ENCODE data around the gene CNR1.
"Not testable (repeated sequence)": the region's sequence is repeated elsewhere in the genome, so short reads cannot be mapped to it uniquely, and the experiment has no call there.

Gene CNR1

DNA sequence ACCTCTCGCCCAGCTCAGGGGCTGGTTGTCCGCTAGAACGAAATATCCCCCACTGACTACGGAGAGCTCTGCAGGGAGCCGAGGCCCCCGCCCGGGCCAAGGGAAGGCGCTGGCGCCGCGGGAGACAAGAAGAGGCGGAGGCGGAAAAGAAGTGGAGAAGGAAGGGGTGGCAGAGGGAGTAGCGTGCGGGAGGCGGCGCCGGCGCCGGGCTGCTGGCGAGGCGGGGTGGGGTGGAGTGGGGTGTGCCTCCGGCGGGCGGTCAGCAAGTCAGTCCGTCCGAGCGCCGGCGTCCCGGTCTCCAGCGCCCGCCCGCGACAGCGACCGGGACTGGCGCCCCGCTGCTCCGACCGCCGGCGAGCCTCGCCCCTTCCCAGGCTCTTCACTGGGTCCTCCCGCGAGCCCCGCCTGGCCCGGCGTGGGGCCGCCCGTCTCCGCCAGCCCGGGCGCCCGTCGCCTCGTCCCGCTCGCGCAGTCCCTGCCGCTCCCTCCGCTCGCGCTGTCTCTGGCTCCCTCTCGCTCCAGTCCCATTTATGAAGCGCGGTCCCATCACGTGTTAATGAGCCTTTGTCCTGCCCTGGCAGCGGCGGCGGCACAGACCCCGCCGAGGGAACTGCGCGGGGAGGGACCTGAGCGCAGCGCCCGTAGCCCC, at the start of gene CNR1:
TSS of gene CNR1 (minus strand) at position 504 of the 649 bp plus-strand sequence. CDS start 21,073 bp downstream, outside the sequence.
- no peak for DNase-seq

- no peak for DNase-seq
Observed at GRCh38 chr6:88211446-88211845, 45.3 kb upstream of the CNR1 start.

DNA sequence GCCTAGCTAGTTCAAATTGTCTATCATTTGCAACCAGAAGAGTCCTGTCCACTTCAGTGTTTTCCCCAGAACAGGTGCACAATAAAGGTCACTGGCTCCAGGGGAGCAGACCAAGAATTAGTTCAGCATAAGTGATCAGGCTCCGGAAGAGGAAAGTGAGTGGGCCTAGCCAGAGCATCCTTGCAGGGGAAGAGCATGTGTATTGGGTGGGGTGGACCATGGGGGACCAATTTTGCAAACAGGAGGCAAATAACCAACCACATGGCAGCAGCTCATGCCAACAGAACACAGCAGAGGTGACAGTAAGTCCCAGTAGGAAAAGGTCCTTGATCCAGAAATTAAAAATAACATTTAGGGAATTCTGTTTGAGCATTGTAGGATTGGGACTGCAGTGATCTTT, 43.2 kb upstream of the CNR1 start:
- DNase-seq = no peak

DNA sequence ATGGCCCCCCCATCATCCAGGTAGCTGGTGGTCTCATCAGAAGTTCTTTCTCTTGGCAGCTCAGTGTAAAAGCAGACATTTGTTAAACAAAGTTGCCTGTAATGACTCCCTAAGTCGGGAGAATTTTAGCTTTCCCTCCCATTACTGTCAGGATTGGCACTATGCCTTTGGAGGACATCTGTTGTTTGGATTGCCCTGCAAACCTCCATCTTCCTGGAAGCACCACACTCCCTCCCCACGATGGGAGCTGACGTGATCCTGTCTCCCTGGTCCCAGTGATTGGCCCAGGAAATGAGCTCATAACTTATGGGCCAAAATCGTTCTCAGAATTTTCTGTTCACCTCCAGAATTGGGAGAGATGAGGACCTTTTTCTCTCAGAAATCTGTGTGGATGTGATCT, 42.6 kb upstream of the CNR1 start:
- no peak for DNase-seq

GRCh38 chr6:88201734-88202133, 35.6 kb upstream of the CNR1 start:
- DNase-seq = not testable (repeated sequence)

GRCh38 chr6:88184921-88185320, 18.8 kb upstream of the CNR1 start:
- no peak for DNase-seq

DNA sequence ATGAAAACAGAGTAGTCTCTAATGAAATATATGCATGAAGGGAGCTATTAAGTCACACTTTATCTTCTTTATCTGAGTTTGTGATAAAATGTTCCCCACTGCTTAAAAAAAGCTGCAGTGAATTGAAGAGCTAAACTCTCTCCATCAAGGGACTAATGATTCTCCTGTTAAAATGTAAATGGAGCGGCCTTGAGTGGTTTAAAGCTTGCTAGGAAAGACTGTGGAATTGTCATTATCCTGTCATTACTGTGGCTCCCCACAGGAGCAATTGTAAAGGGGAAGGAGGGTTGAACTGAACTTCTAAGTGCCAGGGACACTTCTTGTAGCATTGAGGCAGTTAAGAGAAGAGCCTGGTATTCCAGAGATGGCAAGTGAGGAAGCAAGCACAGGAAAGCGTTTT, 17.3 kb upstream of the CNR1 start:
- DNase-seq = no peak

DNA sequence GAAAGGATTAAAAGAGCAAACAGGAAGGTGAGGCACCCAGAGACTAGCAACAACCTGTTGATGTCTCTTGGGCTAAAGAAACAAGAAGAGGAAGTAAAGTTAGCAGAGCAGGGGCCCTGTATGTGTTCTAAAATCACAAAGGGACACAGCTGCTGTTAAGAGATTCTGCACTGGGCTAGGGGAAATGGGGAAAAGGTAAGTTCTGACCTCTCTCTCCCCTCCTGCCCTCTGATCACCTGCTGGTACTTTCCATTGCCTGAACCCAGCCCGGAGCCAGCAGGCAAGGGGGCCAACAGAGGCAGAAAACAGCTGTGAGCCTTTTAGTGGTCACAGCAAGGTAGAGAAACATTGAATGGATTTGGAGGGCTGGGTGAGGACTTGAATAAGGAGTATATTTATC, 13.5 kb upstream of the CNR1 start:
- no peak for DNase-seq

GRCh38 chr6:88177961-88178464, 11.9 kb upstream of the CNR1 start:
- no peak for DNase-seq

- DNase-seq = no peak
Observed at GRCh38 chr6:88174906-88175305, 8.8 kb upstream of the CNR1 start.

GRCh38 chr6:88171312-88171711, 5.2 kb upstream of the CNR1 start:
- no peak for DNase-seq

DNA sequence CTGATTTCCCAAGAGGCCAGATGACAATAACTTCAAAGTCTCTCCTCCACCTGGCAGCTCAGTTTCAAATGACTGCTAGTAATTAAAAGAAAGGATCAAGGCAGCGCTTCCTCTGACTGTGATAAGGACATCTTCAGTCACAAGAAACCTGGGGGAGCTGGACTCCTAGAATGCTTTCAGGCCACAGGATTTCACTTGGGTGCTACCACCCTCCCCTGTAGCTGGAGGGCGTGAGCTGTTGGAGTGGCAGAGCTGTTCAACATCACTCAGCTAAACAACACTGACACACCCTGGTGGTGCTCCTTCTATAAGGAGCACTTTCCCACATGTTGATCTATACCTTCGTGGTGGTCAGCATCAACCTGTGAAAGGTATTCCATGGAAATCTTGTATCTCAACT, 2.2 kb upstream of the CNR1 start:
- DNase-seq = no peak

DNA sequence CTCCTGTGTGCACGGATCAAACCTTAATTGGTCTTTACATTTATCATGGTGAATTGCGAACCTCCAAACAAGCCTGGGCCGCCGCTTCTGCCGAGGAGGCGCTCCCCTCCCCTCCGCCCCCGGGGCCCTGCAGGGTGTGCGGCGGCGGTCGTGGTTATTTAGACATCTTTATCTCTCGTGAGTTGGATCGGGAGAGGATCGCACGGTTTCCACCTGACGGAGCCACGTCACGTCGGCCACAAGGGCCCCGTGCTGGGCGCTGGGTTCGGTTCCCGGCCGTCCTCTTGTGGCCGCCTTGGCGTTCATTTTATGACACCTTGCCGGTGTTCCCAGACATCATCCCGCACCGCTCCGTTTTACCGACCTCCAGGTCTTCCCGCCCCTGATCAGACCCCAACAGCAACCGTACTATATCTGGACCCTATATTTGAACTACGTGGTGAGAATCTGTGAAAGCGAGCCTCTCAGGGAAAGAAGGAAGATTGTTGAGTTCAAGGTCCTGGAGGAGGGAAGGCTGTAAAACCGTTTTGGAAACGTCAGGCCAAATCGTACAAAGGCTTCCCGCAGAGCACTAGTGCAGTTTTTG, 1.3 kb upstream of the CNR1 start:
- DNase-seq = no peak

GRCh38 chr6:88166493-88167351, 575 bp upstream of the CNR1 start:
- no peak for DNase-seq

DNA sequence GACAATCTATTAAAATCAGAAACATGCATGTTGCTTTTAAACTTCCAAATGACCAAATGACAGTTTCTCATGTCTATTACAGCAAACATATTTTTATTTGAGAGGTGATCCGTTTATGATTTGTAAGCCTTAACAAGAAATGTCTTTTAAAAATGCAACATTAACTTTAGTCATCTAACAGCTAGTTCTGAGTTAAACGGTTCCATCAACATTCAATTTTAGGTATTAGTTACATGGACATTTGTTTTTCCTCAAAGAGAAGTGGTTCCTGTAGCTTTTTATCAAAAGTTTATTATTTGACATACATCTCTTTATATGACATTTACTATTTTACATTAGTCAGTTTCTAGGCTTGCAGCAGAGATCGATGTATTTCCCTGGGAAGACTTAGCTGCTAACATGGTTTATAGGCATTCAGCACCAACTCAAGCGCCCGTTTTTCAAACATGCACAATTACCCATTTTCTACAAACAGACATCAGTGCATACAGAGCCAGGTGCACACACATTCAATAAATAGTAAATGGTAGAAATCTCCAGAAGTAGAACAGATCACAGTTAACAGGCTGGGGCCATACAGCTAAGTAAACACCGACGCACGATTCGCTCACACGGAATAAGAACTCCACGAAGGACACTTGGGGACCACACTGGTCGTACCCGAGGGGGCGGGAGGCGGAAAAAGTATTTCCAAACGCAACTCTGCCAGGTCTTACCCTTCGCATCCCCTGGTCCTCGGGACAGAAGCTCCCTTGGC, 882 bp downstream of the CNR1 start:
- no peak for DNase-seq

- DNase-seq = no peak
Observed at GRCh38 chr6:88164061-88164460, 2.1 kb downstream of the CNR1 start.

- DNase-seq = no peak
Observed at GRCh38 chr6:88163616-88164015, 2.5 kb downstream of the CNR1 start.

- no peak for DNase-seq
Observed at GRCh38 chr6:88161940-88162339, 4.2 kb downstream of the CNR1 start.

GRCh38 chr6:88157106-88157505, 9.0 kb downstream of the CNR1 start:
- no peak for DNase-seq

- DNase-seq = no peak
Observed at GRCh38 chr6:88145298-88145963, 20.7 kb downstream of the CNR1 start.

DNA sequence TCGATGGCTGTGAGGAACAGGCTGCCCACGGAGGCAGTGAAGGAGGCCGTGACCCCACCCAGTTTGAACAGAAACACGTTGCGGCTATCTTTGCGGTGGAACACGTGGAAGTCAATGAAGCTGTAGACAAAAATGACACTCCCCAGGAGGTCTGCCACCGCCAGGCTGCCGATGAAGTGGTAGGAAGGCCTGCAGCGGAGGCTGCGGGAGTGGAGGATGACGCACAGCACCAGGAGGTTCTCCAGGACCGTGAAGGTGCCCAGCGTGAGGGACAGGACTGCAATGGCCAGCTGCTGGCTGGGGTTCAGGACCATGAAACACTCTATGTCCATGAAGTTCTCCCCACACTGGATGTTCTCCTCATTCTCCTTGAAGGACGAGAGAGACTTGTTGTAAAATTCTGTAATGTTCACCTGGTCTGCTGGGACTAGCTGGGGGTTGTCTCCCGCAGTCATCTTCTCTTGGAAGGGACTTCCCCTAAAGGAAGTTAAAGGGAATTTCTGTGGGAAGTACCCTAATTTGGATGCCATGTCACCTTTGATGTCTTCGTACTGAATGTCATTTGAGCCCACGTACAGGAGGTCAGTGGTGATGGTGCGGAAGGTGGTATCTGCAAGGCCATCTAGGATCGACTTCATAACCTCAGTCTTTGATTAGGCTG, 21.4 kb downstream of the CNR1 start:
- DNase-seq = no peak
